ELR (cell line): ENCODE measurements around the gene TMEM62.

Source experiments
- DNase-seq: peaks from one replicate; pipeline ENCODE4 v3.0.0-alpha.2; 2015; ENCODE audit warnings: low read depth

Gene TMEM62

DNA sequence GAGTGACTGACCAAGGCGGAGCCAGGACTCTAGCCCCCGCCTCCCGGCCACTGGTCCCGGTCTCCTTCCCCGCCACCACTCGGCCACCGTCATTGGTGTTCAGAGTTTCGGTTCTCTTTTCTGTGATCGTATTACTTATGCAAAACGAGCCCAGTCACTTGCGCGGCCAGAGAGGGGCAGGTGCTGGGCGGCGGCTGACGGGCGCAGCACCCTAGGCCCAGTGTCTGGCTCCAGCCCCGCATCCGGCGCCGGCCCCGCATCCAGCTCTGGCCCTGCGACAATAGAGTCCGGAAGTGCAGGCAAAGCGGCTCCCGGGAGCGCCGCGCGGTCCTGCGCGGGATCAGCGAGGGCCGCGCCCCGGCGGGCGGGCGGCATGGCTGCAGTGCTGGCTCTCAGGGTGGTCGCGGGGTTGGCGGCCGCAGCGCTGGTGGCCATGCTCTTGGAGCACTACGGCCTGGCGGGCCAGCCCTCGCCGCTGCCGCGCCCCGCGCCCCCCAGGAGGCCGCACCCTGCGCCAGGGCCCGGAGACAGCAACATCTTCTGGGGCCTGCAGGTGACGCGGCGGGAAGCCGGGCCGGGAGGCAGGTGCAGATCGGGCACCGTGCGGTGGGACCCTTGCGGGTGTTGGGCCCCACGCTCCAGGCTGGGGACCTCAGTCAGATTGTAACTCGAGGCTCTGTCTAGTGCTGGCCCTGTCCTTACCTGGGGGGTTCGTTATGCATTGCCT is at the start of gene TMEM62:
TMEM62 (plus strand) TSS at position 157 of the 727 bp plus-strand sequence; CDS start at position 374, 217 bp downstream.
- DNase-seq, result peak; percentile 76

DNA sequence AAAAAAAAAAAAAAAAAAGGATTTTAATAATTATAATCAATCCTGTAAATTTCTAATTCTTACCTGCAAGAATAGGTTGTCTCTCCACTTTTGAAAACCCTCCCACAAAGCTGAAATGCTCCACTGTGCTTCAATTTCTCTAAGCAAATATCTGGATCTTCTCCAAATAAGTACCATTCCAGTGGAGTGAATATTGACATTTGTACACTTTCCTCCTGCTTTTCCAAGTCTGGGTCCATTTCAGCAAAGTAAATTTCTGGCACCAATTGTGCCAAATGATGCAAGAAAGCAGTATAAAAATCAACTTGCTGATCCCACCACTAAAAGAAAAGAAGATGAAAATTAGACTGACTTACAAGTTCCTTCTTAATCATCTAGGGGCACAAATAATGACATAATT is 47.5 kb upstream of the TMEM62 start:
- DNase-seq, result no peak

DNA sequence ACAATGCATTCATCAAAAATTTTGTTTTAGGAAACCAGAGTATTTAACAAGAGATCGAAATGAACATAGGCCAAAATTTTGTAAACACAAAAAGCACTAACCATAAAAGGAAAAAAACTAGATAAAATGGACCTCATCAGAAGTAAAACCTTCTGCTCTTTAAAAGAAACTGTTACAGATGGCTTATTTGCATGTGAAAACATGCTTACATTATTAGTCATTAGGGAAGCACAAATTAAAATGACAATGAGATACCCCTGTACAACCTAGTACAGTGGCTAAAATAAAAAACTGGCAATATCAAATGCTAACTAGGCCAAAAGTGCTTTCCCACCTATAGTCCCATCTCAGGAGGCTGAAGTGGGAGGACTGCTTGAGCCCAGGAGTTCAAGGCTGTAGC is 46.8 kb upstream of the TMEM62 start:
- DNase-seq, result peak; percentile 24

DNA sequence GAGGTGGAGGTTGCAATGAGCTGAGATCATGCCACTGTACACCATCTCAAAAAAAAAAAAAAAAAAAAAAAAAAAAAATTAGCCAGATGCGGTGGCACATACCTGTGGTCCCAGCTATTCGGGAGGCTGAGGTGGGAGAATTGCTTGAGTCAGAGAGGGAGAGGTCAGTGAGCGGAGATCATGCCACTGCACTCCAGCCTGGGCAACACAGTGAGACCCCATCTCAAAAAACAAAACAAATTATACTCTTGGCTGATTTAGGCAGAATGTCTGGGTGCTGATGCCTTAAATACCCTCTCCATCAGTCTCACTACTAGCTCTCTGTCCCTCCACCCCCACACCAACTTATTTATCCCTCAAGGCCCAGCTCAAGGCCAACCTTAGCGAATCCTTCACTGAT is 41.5 kb upstream of the TMEM62 start:
- DNase-seq, result no peak

DNA sequence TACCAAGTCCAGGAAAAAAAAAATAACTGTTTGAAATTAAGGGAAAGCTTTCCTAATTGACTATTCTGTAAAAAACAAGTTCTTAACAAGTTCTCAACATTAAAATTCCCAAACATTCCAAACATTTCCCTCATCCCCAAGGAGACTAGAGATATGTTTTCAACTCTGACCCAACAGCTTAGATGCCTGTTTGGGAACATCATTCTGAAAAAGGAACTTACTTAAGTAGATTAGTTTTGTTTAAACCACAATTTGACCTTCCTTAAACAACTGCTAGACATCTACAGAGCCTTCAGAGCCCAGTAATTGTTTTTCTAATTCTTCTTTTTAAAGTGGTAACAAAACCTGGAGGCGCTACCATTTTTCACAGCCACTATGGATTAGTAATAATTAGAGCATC is 40.4 kb upstream of the TMEM62 start:
- DNase-seq, result no peak

DNA sequence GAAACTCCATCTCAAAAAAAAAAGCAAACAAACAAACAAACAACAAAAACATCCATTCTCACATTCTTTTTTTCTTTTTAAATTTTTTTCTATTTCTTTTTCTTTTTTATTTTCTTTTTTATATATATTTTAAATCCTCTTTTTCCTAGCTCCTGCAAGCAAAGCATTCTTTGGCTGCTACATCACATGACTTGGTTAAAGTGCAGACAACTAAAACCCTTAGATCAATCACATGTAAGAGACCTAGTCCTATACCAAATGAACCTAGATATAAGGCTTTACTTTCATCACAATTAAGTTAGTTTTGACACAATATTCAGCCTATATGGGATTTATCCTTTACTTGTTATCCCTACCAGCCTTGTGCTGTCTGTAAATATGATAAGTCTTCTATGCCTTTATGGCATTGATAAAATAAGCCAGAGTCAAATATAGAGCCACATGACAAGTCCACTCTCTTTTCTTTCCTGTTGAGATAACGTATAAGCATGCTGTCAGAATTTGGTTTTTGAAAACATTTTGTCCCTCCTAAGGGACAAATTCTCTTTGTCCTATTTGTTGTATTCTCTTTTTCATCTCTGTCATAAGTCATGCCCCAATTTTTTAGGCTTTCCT is 38.9 kb upstream of the TMEM62 start:
- DNase-seq, result no peak

DNA sequence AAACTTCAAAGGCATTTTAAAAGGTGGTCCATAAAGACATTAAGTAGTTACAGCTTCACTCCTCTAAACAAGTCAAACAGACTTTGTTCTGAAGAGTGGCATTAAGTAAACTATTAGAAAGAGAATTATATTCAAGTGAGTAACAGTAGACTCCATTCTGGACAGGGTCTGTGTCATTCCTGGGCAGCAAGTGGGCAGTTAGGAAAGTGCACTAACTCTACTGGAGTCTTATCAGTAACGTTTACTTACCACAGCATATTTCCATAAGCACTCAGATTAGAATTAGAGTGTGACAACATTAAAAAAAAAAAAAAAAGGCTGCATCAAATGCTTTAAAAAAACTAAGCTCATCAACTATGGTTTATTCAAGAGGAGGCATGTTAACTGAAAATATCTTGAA is 38.1 kb upstream of the TMEM62 start:
- DNase-seq, result peak; percentile 10

DNA sequence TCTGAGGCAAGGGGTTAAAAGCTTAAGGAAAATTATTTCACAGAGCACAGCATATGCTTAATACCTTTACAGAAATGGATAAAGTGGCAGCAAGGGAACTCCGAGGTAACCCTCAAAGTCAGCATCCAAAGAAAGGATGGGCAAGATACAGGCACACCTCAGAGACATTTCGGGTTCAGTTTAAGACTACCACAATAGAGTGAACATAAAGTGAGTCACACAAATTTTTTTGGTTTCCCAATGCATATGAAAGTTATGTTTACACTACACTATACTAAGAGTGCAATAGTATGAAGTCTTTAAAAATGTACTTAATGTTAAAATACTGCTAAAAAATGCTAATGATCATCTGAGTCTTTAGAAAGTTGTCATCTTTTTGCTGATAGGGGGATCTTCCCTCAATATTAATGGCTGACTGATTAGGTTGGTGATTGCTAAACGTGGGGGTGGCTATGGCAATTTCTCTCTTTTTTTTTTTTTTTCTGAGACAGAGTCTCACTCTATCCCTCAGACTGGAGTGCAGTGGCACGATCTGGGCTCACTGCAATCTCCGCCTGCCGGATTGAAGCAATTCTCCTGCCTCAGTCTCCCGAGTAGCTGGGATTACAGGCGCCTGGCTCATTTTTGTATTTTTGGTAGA is 37.6 kb upstream of the TMEM62 start:
- DNase-seq, result peak; percentile 45

DNA sequence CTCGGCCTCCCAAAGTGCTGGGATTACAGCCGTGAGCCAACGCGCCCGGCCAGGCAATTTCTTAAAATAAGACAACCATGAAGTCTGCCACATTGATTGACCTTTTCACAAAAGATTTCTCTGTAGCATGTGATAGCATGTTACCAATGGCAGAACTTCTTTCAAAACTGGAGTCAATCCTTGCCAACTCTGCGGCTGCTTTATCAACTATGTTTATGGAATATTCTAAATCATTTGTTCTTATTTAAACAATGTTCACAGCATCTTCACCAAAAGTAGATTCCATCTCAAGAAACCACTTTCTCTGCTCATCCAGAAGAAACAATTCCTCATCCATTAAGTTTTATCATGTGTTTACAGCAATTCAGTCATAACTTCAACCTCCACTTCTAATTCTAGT is 37.0 kb upstream of the TMEM62 start:
- DNase-seq, result no peak

DNA sequence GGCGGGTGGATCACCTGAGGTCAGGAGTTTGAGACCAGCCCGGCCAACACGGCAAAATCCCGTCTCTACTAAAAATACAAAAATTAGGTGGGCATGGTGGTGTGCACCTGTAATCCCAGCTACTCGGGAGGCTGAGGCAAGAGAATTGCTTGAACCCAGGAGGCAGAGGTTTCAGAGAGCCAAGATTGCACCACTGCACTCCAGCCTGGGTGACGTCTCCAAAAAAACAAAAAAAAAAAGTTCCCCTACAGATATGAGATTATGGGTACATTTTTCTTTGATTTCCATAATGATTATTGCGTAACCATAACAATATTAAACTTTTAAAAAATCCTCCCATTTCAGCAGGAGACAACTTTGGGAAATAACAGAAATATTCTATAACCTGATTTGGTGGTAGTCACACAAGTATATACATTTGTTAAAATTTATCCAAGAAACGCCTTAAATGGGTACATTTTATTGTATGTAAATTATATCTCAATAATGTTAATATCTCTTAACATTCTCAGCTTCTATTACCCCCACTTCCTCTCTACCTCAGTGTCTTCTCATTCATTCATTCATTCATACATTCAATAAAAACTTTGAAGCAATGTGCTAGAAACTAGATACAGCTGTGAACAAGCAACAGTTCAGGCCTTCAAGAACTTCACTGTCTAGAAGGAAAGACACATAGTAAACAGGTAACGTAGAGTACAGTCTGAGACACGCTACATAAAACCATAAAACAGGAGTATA is 34.1 kb upstream of the TMEM62 start:
- DNase-seq, result no peak

DNA sequence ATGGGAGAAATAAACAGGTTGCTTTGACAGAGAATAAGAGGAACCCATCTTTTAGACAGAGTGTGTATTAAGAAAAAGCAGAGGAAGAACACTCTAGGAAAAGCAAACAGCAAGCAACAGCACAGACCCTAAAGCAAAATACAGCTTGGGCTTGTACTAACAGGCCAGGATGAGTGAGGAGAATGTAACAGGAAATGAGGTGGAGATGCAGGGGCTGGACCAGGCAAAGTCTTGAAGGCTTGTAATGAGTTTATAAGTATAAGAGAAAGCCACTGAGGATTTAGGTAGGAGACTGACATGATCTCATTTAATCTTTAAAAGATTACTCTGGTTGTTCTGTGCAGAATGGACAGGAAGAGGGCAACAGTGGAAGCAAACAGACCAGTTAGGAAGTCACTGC is 32.4 kb upstream of the TMEM62 start:
- DNase-seq, result no peak

DNA sequence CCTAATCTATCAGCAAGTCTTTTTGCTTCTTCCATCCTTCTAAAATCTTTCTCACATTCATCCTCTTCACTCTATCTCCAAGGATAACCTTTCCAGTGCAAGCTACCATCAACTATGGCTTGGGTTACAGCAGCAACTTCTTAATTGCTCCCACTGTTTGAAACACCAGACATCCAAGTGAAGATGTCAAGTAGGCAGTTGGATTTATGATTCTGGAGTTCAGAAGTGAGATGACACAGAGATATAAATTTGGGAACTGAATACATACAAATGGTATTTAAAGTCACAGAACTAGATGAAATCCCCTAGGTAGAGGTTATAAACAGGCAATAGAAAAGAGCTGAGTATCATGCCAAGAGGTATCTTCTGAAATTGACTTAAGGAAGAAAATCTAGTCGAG is 31.2 kb upstream of the TMEM62 start:
- no peak for DNase-seq

DNA sequence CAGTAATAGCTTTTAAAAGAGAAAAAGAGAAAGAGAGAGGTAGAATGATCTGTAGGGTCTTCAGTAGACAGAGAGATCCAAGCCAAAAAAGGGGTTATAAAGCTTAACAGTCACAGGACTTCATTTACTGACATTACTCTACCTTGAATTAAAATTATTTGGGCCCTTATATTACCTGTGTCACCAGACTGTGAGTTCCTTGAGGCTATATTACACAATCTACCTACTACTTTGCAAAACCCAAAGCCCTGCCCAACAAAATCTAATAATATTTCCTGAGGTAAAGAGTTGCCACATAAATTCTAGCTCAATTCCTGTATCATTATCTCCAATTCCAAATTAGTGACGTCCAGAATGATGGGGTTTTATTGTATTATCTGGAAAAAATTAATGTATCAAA is 29.5 kb upstream of the TMEM62 start:
- DNase-seq, result no peak

DNA sequence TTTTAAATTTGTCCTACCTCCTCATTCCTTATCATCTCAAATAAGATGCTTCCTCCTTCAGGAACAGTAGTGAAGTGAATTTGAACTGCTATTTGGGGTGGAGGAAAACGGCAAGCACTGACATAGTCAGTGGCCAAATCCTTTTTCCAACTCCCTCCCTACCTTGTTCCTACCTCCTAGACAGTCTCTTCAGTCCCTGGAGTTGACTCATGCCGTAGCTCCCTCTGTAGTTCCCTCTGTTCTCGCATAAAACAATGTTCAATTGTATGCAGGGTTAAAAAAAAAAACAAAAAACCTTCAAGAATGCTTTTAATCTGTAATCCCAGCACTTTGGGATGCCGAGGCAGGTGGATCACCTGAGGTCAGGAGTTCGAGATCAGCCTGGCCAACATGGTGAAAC is 29.0 kb upstream of the TMEM62 start:
- peak; percentile 12 for DNase-seq

DNA sequence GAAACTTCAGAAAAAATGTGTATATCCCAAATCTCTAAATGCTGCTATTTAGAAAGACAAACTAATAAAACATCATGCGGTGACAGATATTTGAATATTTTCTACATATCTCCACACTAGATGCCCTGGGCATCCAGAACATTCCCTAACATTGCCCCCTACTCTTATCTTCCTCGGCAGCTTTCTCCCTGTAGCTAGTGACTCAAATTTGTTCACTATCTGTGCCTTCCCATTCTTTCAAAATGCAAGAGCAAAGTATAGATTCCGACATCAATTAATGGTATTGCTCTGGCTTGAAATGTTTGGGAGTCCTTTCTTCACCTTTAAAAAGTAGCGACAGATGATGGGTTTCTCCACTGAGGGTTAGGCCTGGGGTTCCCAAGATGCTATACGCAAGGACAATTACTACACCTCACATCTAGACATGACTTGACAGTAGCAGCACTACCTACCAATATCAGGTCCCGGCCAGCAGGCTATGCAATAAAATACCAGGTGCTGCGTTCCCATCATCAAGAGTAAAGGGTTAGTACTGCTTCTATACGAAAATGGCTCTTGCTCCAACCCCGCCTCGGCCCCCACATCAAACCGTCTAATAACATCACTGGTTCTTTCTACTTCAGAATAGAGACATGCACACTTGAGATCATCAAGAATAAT is 28.2 kb upstream of the TMEM62 start:
- DNase-seq, result peak; percentile 23

DNA sequence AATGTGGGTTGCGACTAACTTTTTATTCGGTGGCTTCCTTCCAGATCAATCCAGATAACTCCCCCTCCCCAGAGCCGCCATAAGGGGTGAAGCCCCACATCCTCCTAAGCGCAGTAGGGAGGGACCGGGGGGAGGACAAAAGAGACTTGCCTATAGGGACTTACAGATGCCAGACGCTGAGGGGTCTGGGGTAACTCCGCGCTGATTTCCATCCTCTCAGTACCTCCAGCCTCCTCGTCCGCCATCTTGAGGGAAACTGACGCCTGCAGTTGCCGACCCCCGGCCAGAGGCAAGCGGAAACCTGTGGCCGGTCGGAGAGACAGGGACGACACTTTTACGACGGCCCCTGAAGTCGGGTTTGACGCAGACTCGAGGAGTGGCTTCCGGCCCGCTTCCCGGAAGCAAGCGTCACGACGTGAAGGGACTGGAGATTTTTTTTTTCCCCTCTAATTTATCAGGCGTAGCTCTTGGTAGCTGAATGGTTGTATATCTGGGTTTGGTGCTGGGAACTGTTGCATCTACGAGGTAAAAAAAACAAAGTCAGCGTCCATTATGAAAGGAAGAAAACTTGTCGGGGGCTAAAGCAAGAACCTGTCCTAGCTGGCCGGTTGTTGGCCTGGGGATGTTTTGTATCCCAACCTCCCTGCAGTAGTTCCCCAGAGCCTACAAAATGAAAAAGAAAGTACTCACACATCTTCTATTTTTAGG is 27.5 kb upstream of the TMEM62 start, which contains the start of gene UBR1:
UBR1 (minus strand) TSS at position 261 of the 708 bp plus-strand sequence; CDS start at position 245, 16 bp downstream.
- DNase-seq, result peak; percentile 94

DNA sequence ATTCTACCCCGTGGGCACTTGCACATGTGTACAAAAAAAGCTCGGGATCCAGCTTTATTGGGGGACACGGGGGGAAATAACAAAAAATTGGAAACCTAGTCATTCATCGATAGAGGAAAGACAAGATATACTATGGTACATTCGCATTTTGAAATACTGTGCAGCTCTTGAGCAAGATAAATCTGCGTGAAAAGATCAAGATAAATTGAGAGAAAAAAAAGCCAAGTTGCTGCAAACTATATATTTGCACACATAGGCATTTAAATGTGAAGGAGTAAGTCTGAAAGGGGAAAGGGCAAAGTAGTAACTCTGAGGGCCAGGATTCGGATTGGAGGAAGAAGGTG is 26.9 kb upstream of the TMEM62 start:
- DNase-seq, result no peak

DNA sequence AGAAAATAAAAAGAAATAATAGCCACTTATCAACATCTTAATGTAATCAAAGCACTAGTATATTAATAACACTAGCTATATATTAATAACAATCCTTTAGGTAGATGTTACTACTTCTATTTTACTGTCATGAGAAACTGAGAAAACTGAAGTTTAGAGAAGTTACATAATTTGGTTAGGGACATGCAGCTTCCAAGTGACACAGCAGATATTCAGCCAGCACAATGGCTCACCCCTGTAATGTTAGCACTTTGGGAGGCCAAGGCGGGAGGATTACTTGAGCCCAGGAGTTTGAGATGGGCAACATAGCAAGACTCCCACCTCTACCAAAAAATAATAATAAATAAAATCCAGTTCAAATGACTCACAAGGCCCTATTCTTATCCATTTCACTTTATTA is 25.6 kb upstream of the TMEM62 start:
- no peak for DNase-seq

DNA sequence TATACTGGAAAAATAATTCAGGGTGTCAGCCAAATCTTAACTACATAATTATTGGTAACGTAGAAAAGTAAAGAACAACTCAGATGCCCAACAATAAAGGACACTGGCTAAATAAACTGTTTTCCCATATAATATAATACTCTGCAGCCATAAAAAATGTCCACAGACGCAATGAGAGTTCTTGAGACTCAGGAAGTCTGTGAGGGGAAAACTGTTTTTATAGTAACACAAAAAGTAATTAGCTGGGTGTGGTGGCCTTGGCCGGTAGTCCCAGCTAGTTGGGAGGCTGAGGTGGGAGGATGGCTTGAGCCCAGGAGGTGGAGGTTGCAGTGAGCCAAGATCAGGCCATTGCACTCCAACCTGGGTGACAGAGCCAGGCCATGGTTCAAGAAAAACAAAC is 22.0 kb upstream of the TMEM62 start:
- DNase-seq, result no peak

DNA sequence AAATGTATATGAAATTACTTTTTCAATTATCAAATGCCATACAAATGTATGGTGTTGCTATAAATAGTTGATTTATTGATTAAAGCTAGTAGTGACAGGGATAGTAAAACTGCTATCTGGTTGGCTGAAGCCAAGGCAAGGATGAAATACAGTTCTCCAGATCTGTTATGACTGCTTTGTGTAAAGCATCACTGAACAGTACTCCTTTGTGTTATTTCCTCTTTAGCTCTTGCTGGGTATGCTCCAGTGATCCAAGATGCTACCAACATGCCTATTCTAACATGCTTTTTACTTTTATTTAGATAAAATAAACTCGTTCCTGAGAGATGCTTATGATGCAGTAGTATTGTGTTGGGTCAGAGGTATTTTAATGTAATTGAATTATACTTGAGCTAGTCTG is 15.1 kb upstream of the TMEM62 start:
- DNase-seq, result no peak

DNA sequence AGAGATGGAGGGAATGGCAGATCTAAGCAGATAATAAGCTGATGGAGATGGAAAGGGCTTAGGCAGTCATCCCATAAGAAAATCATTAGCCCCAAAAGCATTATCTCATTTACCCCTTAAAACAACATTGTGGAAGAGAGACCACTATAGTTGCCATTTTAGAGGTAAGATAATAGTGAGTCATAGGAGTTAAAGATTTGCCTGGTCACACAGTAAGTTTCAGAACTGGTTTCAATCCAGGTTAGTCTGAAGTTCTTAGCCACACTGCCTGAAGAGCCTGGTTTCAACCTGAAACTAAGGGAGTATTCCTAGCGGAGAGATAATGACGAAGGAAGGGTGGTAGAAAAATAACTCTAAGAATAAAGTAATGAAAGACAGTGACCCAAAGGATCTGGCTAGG is 14.6 kb upstream of the TMEM62 start:
- no peak for DNase-seq

DNA sequence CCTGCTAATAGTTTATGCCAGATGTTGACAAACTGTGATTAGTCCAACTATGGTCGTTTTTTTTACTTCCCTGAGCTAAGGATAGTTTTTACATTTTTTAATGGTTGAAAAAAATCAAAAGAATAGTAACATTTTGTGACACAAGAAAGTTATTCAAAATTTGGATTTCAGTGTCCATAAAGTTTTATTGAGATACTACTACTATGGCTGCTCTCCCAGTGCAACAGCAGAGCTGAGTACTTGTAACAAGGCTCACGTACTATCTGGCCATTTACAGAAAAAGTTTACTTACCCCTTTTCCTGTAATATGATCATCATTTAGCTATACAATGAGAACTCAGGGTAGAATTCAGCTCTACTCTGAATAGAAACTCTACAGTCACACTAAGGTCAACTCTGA is 11.5 kb upstream of the TMEM62 start:
- no peak for DNase-seq
